Parathyroid adenoma (tissue), 2 donors: Measurements from ENCODE around the gene SH3RF2.

Source experiments
- H2AFZ ChIP-seq: fragments of 300-600 bp; sonication (generic); one replicate; pipeline ENCODE4 v1.7.0; 2017; ENCODE audit warnings: antibody characterized with exemption, mild to moderate bottlenecking
- H3K27ac ChIP-seq: fragments of 300-600 bp; sonication (generic); one replicate; pipeline ENCODE4 v1.7.0; 2017
- H3K27me3 ChIP-seq: fragments of 300-600 bp; sonication (generic); one replicate; pipeline ENCODE4 v1.7.0; 2017; ENCODE audit warnings: low read length; ENCODE audit not compliant: control insufficient read depth, insufficient read depth
- H3K36me3 ChIP-seq: fragments of 300-600 bp; sonication (generic); one replicate; pipeline ENCODE4 v1.7.0; 2017; ENCODE audit warnings: low read length; ENCODE audit not compliant: control insufficient read depth, insufficient read depth
- H3K4me1 ChIP-seq: fragments of 300-600 bp; sonication (generic); one replicate; pipeline ENCODE4 v1.7.0; 2017; ENCODE audit warnings: control low read depth
- H3K4me2 ChIP-seq: fragments of 300-600 bp; sonication (generic); one replicate; pipeline ENCODE4 v1.7.0; 2017; ENCODE audit warnings: low read length
- H3K4me3 ChIP-seq: fragments of 300-600 bp; sonication (generic); one replicate; pipeline ENCODE4 v1.7.0; 2017; ENCODE audit warnings: low read depth, low read length
- H3K79me2 ChIP-seq: fragments of 300-600 bp; sonication (generic); one replicate; pipeline ENCODE4 v1.7.0; 2017; ENCODE audit warnings: control low read depth
- H3K9ac ChIP-seq: fragments of 300-600 bp; sonication (generic); one replicate; pipeline ENCODE4 v1.7.0; 2017; ENCODE audit warnings: mild to moderate bottlenecking
- H3K9me3 ChIP-seq: fragments of 300-600 bp; sonication (generic); one replicate; pipeline ENCODE4 v1.7.0; 2017; ENCODE audit warnings: low read length; ENCODE audit not compliant: control insufficient read depth
- TF ChIP-seq, protein P1 (sequence below): fragments of 300-600 bp; sonication (generic); IDR thresholded peaks from one replicate; pipeline ENCODE4 v1.7.0; 2017; ENCODE audit warnings: antibody characterized with exemption, mild to moderate bottlenecking
- donor health status: primary hyperparathyroidism.

Gene SH3RF2

DNA sequence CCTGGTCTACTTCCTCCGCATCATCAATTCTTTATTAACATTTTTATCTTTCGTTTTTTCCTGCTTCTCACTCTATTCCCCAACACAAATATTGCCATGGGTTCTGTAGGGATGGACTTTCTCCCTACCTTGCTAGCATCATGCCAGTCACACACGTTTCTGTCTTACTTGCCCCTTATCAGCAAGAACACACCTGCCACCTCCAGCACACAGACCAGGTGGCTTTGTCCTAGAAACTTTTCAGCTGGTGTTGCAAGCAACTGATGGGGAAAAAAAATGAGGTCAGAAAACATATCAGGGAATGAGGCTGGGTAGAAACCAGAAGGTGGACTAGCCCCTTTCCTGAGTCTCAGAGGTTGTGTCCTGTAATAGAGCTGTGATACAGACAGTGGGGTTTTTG lies 5.8 kb downstream of the SH3RF2 start:
- H3K9me3 ChIP-seq = no peaks in the 10 kb centered on the region
- H3K4me1 ChIP-seq = no peaks in the 10 kb centered on the region
- no peak overlapping the region for H3K9ac ChIP-seq
- no peaks in the 10 kb centered on the region for H3K79me2 ChIP-seq
- no peak overlapping the region for H3K4me3 ChIP-seq
- H2AFZ ChIP-seq = no peak overlapping the region
- TF ChIP-seq, protein P1, sequence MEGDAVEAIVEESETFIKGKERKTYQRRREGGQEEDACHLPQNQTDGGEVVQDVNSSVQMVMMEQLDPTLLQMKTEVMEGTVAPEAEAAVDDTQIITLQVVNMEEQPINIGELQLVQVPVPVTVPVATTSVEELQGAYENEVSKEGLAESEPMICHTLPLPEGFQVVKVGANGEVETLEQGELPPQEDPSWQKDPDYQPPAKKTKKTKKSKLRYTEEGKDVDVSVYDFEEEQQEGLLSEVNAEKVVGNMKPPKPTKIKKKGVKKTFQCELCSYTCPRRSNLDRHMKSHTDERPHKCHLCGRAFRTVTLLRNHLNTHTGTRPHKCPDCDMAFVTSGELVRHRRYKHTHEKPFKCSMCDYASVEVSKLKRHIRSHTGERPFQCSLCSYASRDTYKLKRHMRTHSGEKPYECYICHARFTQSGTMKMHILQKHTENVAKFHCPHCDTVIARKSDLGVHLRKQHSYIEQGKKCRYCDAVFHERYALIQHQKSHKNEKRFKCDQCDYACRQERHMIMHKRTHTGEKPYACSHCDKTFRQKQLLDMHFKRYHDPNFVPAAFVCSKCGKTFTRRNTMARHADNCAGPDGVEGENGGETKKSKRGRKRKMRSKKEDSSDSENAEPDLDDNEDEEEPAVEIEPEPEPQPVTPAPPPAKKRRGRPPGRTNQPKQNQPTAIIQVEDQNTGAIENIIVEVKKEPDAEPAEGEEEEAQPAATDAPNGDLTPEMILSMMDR = no peak
- no peaks in the 10 kb centered on the region for H3K27me3 ChIP-seq
- no peak overlapping the region for H3K4me2 ChIP-seq
- no peak overlapping the region for H3K27ac ChIP-seq
- H3K36me3 ChIP-seq = no peaks in the 10 kb centered on the region

DNA sequence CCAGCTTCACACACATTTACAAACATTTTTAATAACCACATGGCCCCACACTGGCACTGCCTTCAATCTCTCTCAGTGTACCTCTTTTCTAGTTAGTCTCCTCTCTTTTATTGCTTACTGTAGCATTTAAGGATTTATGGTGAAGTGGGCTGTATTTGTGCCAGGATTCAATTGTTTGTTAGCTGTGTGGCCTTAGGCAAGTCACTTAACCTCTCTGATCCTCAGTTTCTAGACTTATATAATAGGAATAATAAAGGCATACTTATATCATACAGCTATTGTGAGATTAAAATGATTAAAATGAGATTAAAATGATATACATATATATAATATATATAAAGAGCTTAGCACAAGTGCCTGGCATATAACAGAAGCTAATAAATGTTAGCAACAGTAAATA lies 6.4 kb downstream of the SH3RF2 start:
- H3K27me3 ChIP-seq = no peaks in the 10 kb centered on the region
- no peak overlapping the region for H3K4me3 ChIP-seq
- H3K9me3 ChIP-seq = no peaks in the 10 kb centered on the region
- no peak overlapping the region for H3K4me2 ChIP-seq
- H3K79me2 ChIP-seq = no peaks in the 10 kb centered on the region
- H3K4me1 ChIP-seq = no peaks in the 10 kb centered on the region
- H2AFZ ChIP-seq = no peak overlapping the region
- H3K27ac ChIP-seq = no peak overlapping the region
- TF ChIP-seq, protein P1 = no peak
- no peak overlapping the region for H3K9ac ChIP-seq
- no peaks in the 10 kb centered on the region for H3K36me3 ChIP-seq

DNA sequence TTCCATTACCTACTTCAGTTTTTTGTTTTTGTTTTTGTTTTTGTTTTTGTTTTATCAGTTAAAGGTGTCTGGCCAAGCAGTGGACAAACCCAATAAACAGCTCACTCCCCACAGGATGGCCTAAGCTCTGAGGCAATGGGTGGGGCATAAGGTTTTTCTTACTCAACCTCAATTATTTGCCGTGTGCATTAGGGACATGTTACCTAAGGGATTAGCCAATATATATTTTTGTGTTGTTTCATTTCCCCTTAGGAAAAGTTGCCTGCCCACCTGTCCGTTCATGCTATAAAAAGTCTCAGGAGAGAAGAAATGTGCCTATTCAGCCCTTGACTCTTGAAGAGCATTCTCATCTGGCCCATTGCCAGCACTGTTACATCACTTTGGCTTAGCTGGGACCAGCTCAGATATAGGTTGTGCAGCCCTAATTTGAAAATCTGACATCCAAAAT lies 7.3 kb downstream of the SH3RF2 start:
- TF ChIP-seq, protein P1 = no peak
- Histone ChIP-seq H3K79me2 (no peaks in the 10 kb centered on the region), H2AFZ (no peak overlapping the region), H3K4me2 (no peak overlapping the region), H3K4me3 (no peak overlapping the region), H3K27ac (no peak overlapping the region), H3K36me3 (no peaks in the 10 kb centered on the region), H3K4me1 (no peaks in the 10 kb centered on the region), H3K9me3 (no peaks in the 10 kb centered on the region), H3K27me3 (no peaks in the 10 kb centered on the region), H3K9ac (no peak overlapping the region)

- H3K79me2 ChIP-seq = no peaks in the 10 kb centered on the region
- no peak overlapping the region for H3K27ac ChIP-seq
- no peak overlapping the region for H3K4me2 ChIP-seq
- H3K27me3 ChIP-seq = no peaks in the 10 kb centered on the region
- H3K36me3 ChIP-seq = no peaks in the 10 kb centered on the region
- TF ChIP-seq, protein P1 = no peak
- no peak overlapping the region for H3K9ac ChIP-seq
- no peaks in the 10 kb centered on the region for H3K9me3 ChIP-seq
- H3K4me3 ChIP-seq = no peak overlapping the region
- H2AFZ ChIP-seq = no peak overlapping the region
- no peaks in the 10 kb centered on the region for H3K4me1 ChIP-seq
Observed at GRCh38 chr5:145944328-145944727, 8.0 kb downstream of the SH3RF2 start.

GRCh38 chr5:145945620-145946111 lies 9.3 kb downstream of the SH3RF2 start:
- H3K9ac ChIP-seq = no peak overlapping the region
- no peaks in the 10 kb centered on the region for H3K36me3 ChIP-seq
- no peaks in the 10 kb centered on the region for H3K27me3 ChIP-seq
- TF ChIP-seq, protein P1 = no peak
- no peaks in the 10 kb centered on the region for H3K9me3 ChIP-seq
- no peaks in the 10 kb centered on the region for H3K79me2 ChIP-seq
- H3K4me2 ChIP-seq = no peak overlapping the region
- H3K4me1 ChIP-seq = no peaks in the 10 kb centered on the region
- no peak overlapping the region for H3K4me3 ChIP-seq
- no peak overlapping the region for H3K27ac ChIP-seq
- no peak overlapping the region for H2AFZ ChIP-seq
